MM.1S (cell line): ENCODE results near the gene TMEM127.
"Not testable (repeated sequence)": the region's sequence is repeated elsewhere in the genome, so short reads cannot be mapped to it uniquely, and the experiment has no call there.

ENCODE experiments used
- DNase-seq: peaks from one replicate; pipeline ENCODE4 v3.0.0-alpha.2; 2015
- H2AFZ ChIP-seq: fragments of 300-600 bp; sonication (generic); 2 replicates; pipeline ENCODE4 v1.6.0; 2016; ENCODE audit warnings: antibody characterized with exemption, low read length
- H3F3A ChIP-seq: fragments of 300-600 bp; sonication (generic); 2 replicates; pipeline ENCODE4 v1.6.1; 2016; ENCODE audit warnings: mild to moderate bottlenecking, antibody characterized with exemption, low read length, moderate library complexity, mixed read lengths; ENCODE audit not compliant: insufficient read depth
- H3K27ac ChIP-seq: fragments of 300-600 bp; sonication (generic); 2 replicates; pipeline ENCODE4 v1.5.1; 2016; ENCODE audit warnings: mild to moderate bottlenecking, low read length
- H3K27me3 ChIP-seq: fragments of 300-600 bp; sonication (generic); replicated peaks from 2 replicates; pipeline ENCODE4 v1.6.0; 2016; ENCODE audit warnings: low read length; ENCODE audit not compliant: insufficient read depth
- H3K36me3 ChIP-seq: fragments of 300-600 bp; sonication (generic); replicated peaks from 2 replicates; pipeline ENCODE4 v1.6.1; 2016; ENCODE audit warnings: mild to moderate bottlenecking, low read length, mixed read lengths; ENCODE audit not compliant: insufficient read depth
- H3K4me1 ChIP-seq: fragments of 300-600 bp; sonication (generic); 2 replicates; pipeline ENCODE4 v1.6.1; 2016; ENCODE audit warnings: low read length, mixed read lengths
- H3K4me2 ChIP-seq: fragments of 300-600 bp; sonication (generic); 2 replicates; pipeline ENCODE4 v1.6.0; 2016; ENCODE audit warnings: low read depth, low read length
- H3K4me3 ChIP-seq: fragments of 300-600 bp; sonication (generic); 2 replicates; pipeline ENCODE4 v1.5.1; 2016; ENCODE audit warnings: low read length, mixed read lengths
- H3K79me2 ChIP-seq: fragments of 300-600 bp; sonication (generic); 2 replicates; pipeline ENCODE4 v1.6.1; 2016; ENCODE audit warnings: mixed run types, low read length, mixed read lengths
- H3K9ac ChIP-seq: fragments of 300-600 bp; sonication (generic); 2 replicates; pipeline ENCODE4 v1.6.1; 2016; ENCODE audit warnings: low read length, mixed read lengths
- H3K9me2 ChIP-seq: fragments of 300-600 bp; sonication (generic); replicated peaks from 2 replicates; pipeline ENCODE4 v1.6.1; 2016; ENCODE audit warnings: mild to moderate bottlenecking, low read length, mixed read lengths; ENCODE audit not compliant: insufficient read depth
- H3K9me3 ChIP-seq: fragments of 300-600 bp; sonication (generic); replicated peaks from 2 replicates; pipeline ENCODE4 v1.6.1; 2016; ENCODE audit warnings: mild to moderate bottlenecking, low read length, mixed read lengths; ENCODE audit not compliant: insufficient read depth
- H4K20me1 ChIP-seq: fragments of 300-600 bp; sonication (generic); 2 replicates; pipeline ENCODE4 v1.6.1; 2016; ENCODE audit warnings: mild to moderate bottlenecking, low read length, moderate library complexity, mixed read lengths; ENCODE audit not compliant: insufficient read depth
- CTCF ChIP-seq: fragments of 300-600 bp; sonication (generic); IDR thresholded peaks from 2 replicates; pipeline ENCODE4 v1.5.1; 2016; ENCODE audit warnings: antibody characterized with exemption, low read length, mixed read lengths
- EZH2 ChIP-seq: fragments of 300-600 bp; sonication (generic); optimal IDR thresholded peaks from 2 replicates; pipeline ENCODE3; 2017; ENCODE audit warnings: low read depth, mild to moderate bottlenecking, antibody characterized with exemption, low read length, mixed read lengths
- EZH2phosphoT487 ChIP-seq: fragments of 300-600 bp; sonication (generic); IDR thresholded peaks from 2 replicates; pipeline ENCODE4 v1.6.1; 2018; ENCODE audit warnings: antibody characterized with exemption, low read length

Gene TMEM127

GRCh38 chr2:96225016-96225533 lies 40.7 kb downstream of the TMEM127 start:
- Histone ChIP-seq H3K79me2 (peaks cover 7% of the 10 kb centered on the region), H3F3A (peaks cover 16% of the 10 kb centered on the region), H3K27ac (peak overlapping the region; percentile 91), H3K9ac (peak overlapping the region; percentile 59), H3K36me3 (no peaks in the 10 kb centered on the region), H3K9me3 (no peaks in the 10 kb centered on the region), H3K4me2 (peak overlapping the region; percentile 68), H3K27me3 (no peaks in the 10 kb centered on the region), H3K4me3 (peak overlapping the region; percentile 22; the same call in 1 of the 2 replicates), H4K20me1 (no peaks in the 10 kb centered on the region), H3K9me2 (no peaks in the 10 kb centered on the region), H2AFZ (peak overlapping the region; percentile 52), H3K4me1 (peaks cover 14% of the 10 kb centered on the region)
- peak; percentile 70 for DNase-seq
- no peak for TF ChIP-seq CTCF
- no peak for TF ChIP-seq EZH2
- no peak for TF ChIP-seq EZH2phosphoT487

DNA sequence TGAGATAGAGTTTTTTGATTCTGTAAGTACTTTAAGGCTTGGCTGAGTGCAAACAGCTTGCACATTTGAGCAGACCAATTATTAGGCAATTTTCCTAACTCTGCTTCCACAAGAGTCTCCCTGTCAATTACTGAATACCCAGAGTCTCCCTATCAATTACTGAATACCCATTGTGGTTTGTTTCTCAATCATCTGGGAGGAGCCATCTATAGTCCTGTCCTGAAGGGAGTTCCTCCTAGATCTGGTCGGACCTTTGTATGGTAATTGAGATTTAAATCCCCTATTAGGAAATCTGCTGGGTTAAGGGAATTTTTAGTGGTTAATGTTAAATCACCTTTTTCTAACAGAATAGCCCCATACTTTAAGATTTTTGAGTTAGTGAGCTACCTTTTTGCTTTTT lies 44.7 kb downstream of the TMEM127 start:
- H3K4me2 ChIP-seq, H3K36me3 ChIP-seq, H3K9me2 ChIP-seq, H2AFZ ChIP-seq, H3K9ac ChIP-seq, DNase-seq, H3K27me3 ChIP-seq, H3K27ac ChIP-seq, H3K9me3 ChIP-seq, H3K4me3 ChIP-seq, H4K20me1 ChIP-seq, H3K79me2 ChIP-seq: not testable (repeated sequence)
- Histone ChIP-seq H3F3A (peaks cover 16% of the 10 kb centered on the region), H3K4me1 (peaks cover 14% of the 10 kb centered on the region)

DNA sequence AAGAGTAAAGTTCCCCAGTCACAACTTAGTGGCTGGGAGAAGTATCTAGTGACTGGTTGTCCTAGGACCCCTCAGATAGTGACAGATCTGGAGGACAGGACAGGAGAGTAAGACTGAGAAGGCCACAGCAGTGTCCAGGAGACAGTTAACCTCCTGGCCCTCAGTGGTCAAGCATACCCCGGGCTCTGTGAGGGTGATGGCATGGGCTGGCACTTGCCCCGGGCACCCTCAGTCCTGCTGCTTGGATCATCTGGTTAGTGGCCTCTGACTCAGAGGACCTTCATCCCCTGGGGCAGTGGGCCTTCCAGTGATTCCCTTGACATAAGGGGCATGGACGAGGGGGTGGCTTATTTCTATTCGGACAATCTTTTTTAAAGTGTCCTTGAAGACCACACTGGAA lies 45.8 kb downstream of the TMEM127 start:
- not testable (repeated sequence) for H3K27me3 ChIP-seq, H3K27ac ChIP-seq, DNase-seq

GRCh38 chr2:96218508-96219131 lies 47.2 kb downstream of the TMEM127 start:
- Histone ChIP-seq H3F3A (no peaks in the 10 kb centered on the region), H3K79me2 (peaks cover 7% of the 10 kb centered on the region; the same call in 1 of the 2 replicates), H3K27ac (no peak overlapping the region), H3K36me3 (no peaks in the 10 kb centered on the region), H3K4me1 (no peaks in the 10 kb centered on the region), H2AFZ (no peak overlapping the region), H3K9ac (no peak overlapping the region), H3K27me3 (no peaks in the 10 kb centered on the region), H3K9me2 (no peaks in the 10 kb centered on the region), H4K20me1 (no peaks in the 10 kb centered on the region), H3K4me3 (no peak overlapping the region), H3K9me3 (no peaks in the 10 kb centered on the region), H3K4me2 (no peak overlapping the region)
- no peak for DNase-seq
- no peak for TF ChIP-seq EZH2phosphoT487
- TF ChIP-seq EZH2 = no peak
- TF ChIP-seq CTCF = no peak

More for the DNA sequence above, 45.8 kb downstream of the TMEM127 start:
- H3K79me2 ChIP-seq, H4K20me1 ChIP-seq, H3K9me2 ChIP-seq, H3K36me3 ChIP-seq, H2AFZ ChIP-seq, H3K9me3 ChIP-seq, H3K4me3 ChIP-seq, H3K4me1 ChIP-seq, H3K9ac ChIP-seq, H3F3A ChIP-seq, H3K4me2 ChIP-seq: not testable (repeated sequence)
